K562 (cell line): ENCODE data around the gene CUL4B. TPM values are rescaled to one million over a fixed set of nuclear protein-coding genes. Genes with fewer than 3 reads are reported as not detected.

Experiments used
- ARHGAP35 ChIP-seq: fragments of 450-650 bp; IDR thresholded peaks from 2 replicates; pipeline ENCODE4 v1.6.1; 2018; ENCODE audit not compliant: partially characterized antibody
- ASH1L ChIP-seq: fragments of 450-650 bp; IDR thresholded peaks from 2 replicates; pipeline ENCODE4 v1.6.1; 2018; ENCODE audit warnings: borderline replicate concordance, mild to moderate bottlenecking, low read depth; ENCODE audit not compliant: partially characterized antibody
- BRF1 ChIP-seq: IDR thresholded peaks from 3 replicates; pipeline ENCODE4 v1.6.1; 2011; ENCODE audit warnings: borderline replicate concordance, mild to moderate bottlenecking; ENCODE audit not compliant: insufficient read length; ENCODE audit errors: extremely low read depth
- C11orf30 ChIP-seq: fragments of 450-650 bp; IDR thresholded peaks from 2 replicates; pipeline ENCODE4 v1.6.1; 2016; ENCODE audit warnings: low read depth, mild to moderate bottlenecking
- FOS ChIP-seq: IDR thresholded peaks from 3 replicates; pipeline ENCODE4 v1.6.1; 2011; ENCODE audit not compliant: insufficient read length; ENCODE audit errors: extremely low read depth
- GTF2B ChIP-seq: IDR thresholded peaks from 2 replicates; pipeline ENCODE4 v1.6.1; 2011; ENCODE audit not compliant: insufficient read length; ENCODE audit errors: extremely low read depth
- HDAC1 ChIP-seq, 2 experiments: fragments of 450-650 bp; IDR thresholded peaks; 2 replicates each; pipeline ENCODE4 v1.6.1; 2016 to 2017; ENCODE audit warnings: inconsistent platforms in 1 of 2, mild to moderate bottlenecking in 1 of 2, moderate library complexity in 1 of 2
- L3MBTL2 ChIP-seq: fragments of 450-650 bp; IDR thresholded peaks from 2 replicates; pipeline ENCODE4 v1.6.1; 2016; ENCODE audit warnings: mild to moderate bottlenecking, moderate library complexity
- LEF1 ChIP-seq: fragments of 450-650 bp; IDR thresholded peaks from 2 replicates; pipeline ENCODE4 v1.6.1; 2016; ENCODE audit warnings: mild to moderate bottlenecking
- NFXL1 ChIP-seq: fragments of 450-650 bp; formaldehyde crosslinking; IDR thresholded peaks from 2 replicates; pipeline ENCODE4 v1.4.0; 2021; ENCODE audit warnings: mild to moderate bottlenecking
- NKRF ChIP-seq: fragments of 450-650 bp; IDR thresholded peaks from 2 replicates; pipeline ENCODE4 v1.6.1; 2016; ENCODE audit warnings: borderline replicate concordance
- RCOR1 ChIP-seq, 2 experiments: IDR thresholded peaks; 2 replicates each; pipeline ENCODE4 v1.6.1; 2012; ENCODE audit warnings: low read depth in 2 of 2, low read length in 2 of 2, borderline replicate concordance in 1 of 2, improper control_type of control experiment in 1 of 2
- RFX5 ChIP-seq: IDR thresholded peaks from 2 replicates; pipeline ENCODE4 v1.6.1; 2011; ENCODE audit warnings: low read depth, mild to moderate bottlenecking, improper control_type of control experiment, low read length
- RHOXF2B ChIP-seq: fragments of 250-450 bp; sonication (Bioruptor Pico); conservative IDR thresholded peaks from 2 replicates; pipeline ENCODE4 v1.5.1; 2021
- ZEB2 ChIP-seq: fragments of 450-650 bp; IDR thresholded peaks from 2 replicates; pipeline ENCODE4 v1.6.1; 2016
- ZNF3 ChIP-seq: fragments of 250-450 bp; sonication (Bioruptor Pico); IDR thresholded peaks from 2 replicates; pipeline ENCODE4 v1.5.0; 2021; ENCODE audit warnings: mild to moderate bottlenecking, moderate library complexity
- ZNF766 ChIP-seq: fragments of 200-800 bp; sonication (Bioruptor generic); conservative IDR thresholded peaks from 2 replicates; pipeline ENCODE4 v1.6.1; 2016; ENCODE audit warnings: missing genetic modification characterization, missing compliant biosample characterization
- polyA plus RNA-seq, 8 experiments: library from polyadenylated mRNA; depleted of rRNA in 4 of 8; stranded (reverse) in 5 of 8; unstranded in 3 of 8; fragments of >200 nt; fragmentation: Nextera tagmentation in 2 of 8; fragmentation: Illumina TruSeq in 1 of 8; extraction: Ambion mirVana in 2 of 8; extraction: Trizol in 1 of 8; gene quantifications; 2 replicates each; pipeline versions ENCODE4 v1.2.1 to v1.2.3, GENCODE V29; 2011 to 2014; ENCODE audit warnings: inconsistent platforms in 1 of 8, missing spikeins in 1 of 8
- total RNA-seq, 7 experiments: library from RNA; depleted of rRNA in 6 of 7; stranded (reverse); fragments of >200 nt in 6 of 7; fragmentation: Illumina TruSeq in 2 of 7; extraction: Trizol in 2 of 7; gene quantifications; 2 replicates each; pipeline versions ENCODE4 v1.2.1 to v1.2.3, GENCODE V29; 2011 to 2021; ENCODE audit warnings: low replicate concordance in 1 of 7
- TF ChIP-seq, protein P1 (sequence below): fragments of 450-650 bp; IDR thresholded peaks from 2 replicates; pipeline ENCODE4 v1.7.0; 2016; ENCODE audit warnings: borderline replicate concordance
- TF ChIP-seq, protein P2 (sequence below): fragments of 200-800 bp; sonication (Bioruptor generic); IDR thresholded peaks from 2 replicates; pipeline ENCODE4 v1.6.1; 2017; ENCODE audit warnings: missing genetic modification characterization, missing compliant biosample characterization

The CUL4B gene
- total and polyA plus RNA-seq, 9 of the 15 experiments (the other 6 are each of a cell fraction or from before 2014, with no cell fraction given): 15.0 to 41.7 (median 37.5) TPM

DNA sequence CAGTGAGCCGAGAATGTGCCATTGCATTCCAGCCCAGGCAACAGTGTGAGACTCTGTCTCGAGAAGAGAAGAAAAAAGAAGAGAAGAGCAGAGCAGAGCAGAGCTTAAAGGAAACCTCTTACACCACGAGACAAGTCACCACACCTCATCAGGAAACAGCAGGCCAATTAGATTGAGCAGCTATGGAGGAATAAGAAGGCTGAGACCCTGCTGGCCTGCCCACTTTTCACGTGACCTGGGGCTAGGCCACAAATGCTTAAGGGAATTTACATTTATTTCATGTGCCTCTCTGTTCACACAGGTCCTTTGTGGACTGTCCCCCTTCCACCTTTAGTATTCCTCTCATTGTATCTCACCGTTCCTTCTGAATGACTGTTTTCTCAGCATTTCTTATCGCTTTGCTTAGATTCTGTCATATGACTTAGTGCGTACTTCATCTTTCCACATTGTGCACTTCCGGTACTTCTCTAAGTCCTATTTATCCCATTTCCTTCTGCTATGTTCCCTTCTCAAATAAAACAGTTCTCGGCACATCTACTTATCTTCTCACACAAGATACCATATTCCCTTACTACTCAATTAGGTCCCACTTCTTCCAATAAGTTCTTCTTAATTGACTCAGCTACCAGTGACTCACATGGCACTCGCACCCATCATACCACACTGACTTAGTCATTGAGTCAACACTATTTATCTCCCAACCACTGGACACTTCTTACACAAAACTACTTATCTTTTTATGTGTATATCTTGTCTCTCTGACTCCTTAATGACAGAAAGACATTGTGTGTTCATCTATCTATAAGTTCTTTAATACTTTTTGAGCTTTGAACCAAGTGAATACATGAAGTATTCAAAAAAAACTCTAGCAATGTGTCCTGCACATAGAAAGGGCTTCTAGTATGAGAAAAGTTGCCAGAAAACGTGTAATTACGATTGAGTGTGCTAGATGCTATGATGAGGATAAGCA, 11.0 kb downstream of the CUL4B start (continued):
- TF ChIP-seq ZNF766 (CRISPR knock-in tag) (peak; percentile 78), NKRF (no peak), ASH1L (no peak), L3MBTL2 (0 out of 2 replicates have a peak, but pooled peaks have one; percentile 14), ZEB2 (0 out of 2 replicates have a peak, but pooled peaks have one; percentile 49), ZNF3 (CRISPR knock-in tag) (no peak), RCOR1 (IDR thresholded peaks at IDR 0.05; ENCODE audit: borderline replicate concordance in 1 of 2, low read depth in 2 of 2, low read length in 2 of 2) (0 out of 4 replicates have a peak, but pooled peaks of 1 of the 2 experiments have one; percentile 29), C11orf30 (peak; percentile 10; the same call in 1 of the 2 replicates), RHOXF2B (CRISPR knock-in tag) (no peak), FOS (peak; percentile 70), NFXL1 (no peak), HDAC1 (IDR thresholded peaks at IDR 0.05) (0 out of 4 replicates have a peak, but pooled peaks of 1 of the 2 experiments have one; percentile 11), BRF1 (no peak), ARHGAP35 (no peak), LEF1 (no peak), GTF2B (no peak), RFX5 (0 out of 2 replicates have a peak, but pooled peaks have one; percentile 14)
- TF ChIP-seq, protein P1, sequence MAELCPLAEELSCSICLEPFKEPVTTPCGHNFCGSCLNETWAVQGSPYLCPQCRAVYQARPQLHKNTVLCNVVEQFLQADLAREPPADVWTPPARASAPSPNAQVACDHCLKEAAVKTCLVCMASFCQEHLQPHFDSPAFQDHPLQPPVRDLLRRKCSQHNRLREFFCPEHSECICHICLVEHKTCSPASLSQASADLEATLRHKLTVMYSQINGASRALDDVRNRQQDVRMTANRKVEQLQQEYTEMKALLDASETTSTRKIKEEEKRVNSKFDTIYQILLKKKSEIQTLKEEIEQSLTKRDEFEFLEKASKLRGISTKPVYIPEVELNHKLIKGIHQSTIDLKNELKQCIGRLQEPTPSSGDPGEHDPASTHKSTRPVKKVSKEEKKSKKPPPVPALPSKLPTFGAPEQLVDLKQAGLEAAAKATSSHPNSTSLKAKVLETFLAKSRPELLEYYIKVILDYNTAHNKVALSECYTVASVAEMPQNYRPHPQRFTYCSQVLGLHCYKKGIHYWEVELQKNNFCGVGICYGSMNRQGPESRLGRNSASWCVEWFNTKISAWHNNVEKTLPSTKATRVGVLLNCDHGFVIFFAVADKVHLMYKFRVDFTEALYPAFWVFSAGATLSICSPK: no peak
- TF ChIP-seq, protein P2, sequence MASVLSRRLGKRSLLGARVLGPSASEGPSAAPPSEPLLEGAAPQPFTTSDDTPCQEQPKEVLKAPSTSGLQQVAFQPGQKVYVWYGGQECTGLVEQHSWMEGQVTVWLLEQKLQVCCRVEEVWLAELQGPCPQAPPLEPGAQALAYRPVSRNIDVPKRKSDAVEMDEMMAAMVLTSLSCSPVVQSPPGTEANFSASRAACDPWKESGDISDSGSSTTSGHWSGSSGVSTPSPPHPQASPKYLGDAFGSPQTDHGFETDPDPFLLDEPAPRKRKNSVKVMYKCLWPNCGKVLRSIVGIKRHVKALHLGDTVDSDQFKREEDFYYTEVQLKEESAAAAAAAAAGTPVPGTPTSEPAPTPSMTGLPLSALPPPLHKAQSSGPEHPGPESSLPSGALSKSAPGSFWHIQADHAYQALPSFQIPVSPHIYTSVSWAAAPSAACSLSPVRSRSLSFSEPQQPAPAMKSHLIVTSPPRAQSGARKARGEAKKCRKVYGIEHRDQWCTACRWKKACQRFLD (CRISPR knock-in tag): peak; percentile 40; the same call in 1 of the 2 replicates
